ENCODE data around the gene KCNMA1. TPM values are rescaled to one million over a fixed set of nuclear protein-coding genes. Genes with fewer than 3 reads are reported as not detected.

Gene KCNMA1
- total and polyA plus RNA-seq, 7 donors, result 15.3 to 427 (median 256) TPM

GRCh38 chr10:76868098-76868977 lies 769.3 kb downstream of the KCNMA1 start:
- intact Hi-C loops (cut with DNase I), result no loop called here
- Histone ChIP-seq H3K27ac (no peak overlapping the region), H3K9me3 (no peaks in the 10 kb centered on the region), H3K4me1 (peaks cover 0 to 17% (median 0%) of the 10 kb centered on the region in 4 donors), H3K4me3 (no peak overlapping the region), H3K27me3 (no peaks in the 10 kb centered on the region), H3K36me3 (no peaks in the 10 kb centered on the region)
- no peak for DNase-seq
- WGBS, 2 donors, result 72 to 83% methylated on average over 4 of the region's 4 CpGs
- TF ChIP-seq POLR2AphosphoS5 (IDR thresholded peaks at IDR 0.05) (no peak), CTCF (IDR thresholded peaks at IDR 0.05) (no peak), EP300 (IDR thresholded peaks at IDR 0.05) (no peak), POLR2A (IDR thresholded peaks at IDR 0.05) (no peak)

- intact Hi-C loops (cut with DNase I), result no loop called here
- H3K4me1 ChIP-seq, result peaks cover 0 to 17% (median 0%) of the 10 kb centered on the region in 4 donors
- TF ChIP-seq CTCF (IDR thresholded peaks at IDR 0.05) (no peak), EP300 (IDR thresholded peaks at IDR 0.05) (no peak), POLR2AphosphoS5 (IDR thresholded peaks at IDR 0.05) (no peak), POLR2A (IDR thresholded peaks at IDR 0.05) (no peak)
- H3K9me3 ChIP-seq, result no peaks in the 10 kb centered on the region
- no peaks in the 10 kb centered on the region for H3K27me3 ChIP-seq
- no peak overlapping the region for H3K27ac ChIP-seq
- DNase-seq, result no peak
- H3K36me3 ChIP-seq, result no peaks in the 10 kb centered on the region
- no peak overlapping the region for H3K4me3 ChIP-seq
- WGBS, 2 donors, result 90 to 91% methylated on average over 4 of the region's 4 CpGs
These were observed 770.6 kb downstream of the KCNMA1 start for GRCh38 chr10:76866841-76867586.

GRCh38 chr10:76864922-76865321 lies 772.7 kb downstream of the KCNMA1 start:
- 78 to 86% methylated on average over 1 of the region's 1 CpG for WGBS, 2 donors
- DNase-seq, result no peak
- Histone ChIP-seq H3K27ac (no peak overlapping the region), H3K27me3 (no peaks in the 10 kb centered on the region), H3K4me1 (peaks cover 0 to 17% (median 0%) of the 10 kb centered on the region in 4 donors), H3K4me3 (no peak overlapping the region), H3K9me3 (no peaks in the 10 kb centered on the region), H3K36me3 (no peaks in the 10 kb centered on the region)
- intact Hi-C loops (cut with DNase I), result no loop called here
- no peak for TF ChIP-seq POLR2AphosphoS5 (IDR thresholded peaks at IDR 0.05)
- no peak for TF ChIP-seq EP300 (IDR thresholded peaks at IDR 0.05)
- TF ChIP-seq CTCF (IDR thresholded peaks at IDR 0.05), result no peak
- TF ChIP-seq POLR2A (IDR thresholded peaks at IDR 0.05), result no peak

- intact Hi-C loops (cut with DNase I), result no loop called here
- H3K27me3 ChIP-seq, result no peaks in the 10 kb centered on the region
- H3K27ac ChIP-seq, result no peak overlapping the region
- no peaks in the 10 kb centered on the region for H3K4me1 ChIP-seq
- WGBS, 2 donors, result 93 to 95% methylated on average over 1 of the region's 1 CpG
- DNase-seq, result no peak
- TF ChIP-seq CTCF (IDR thresholded peaks at IDR 0.05), result no peak
- no peak for TF ChIP-seq POLR2A (IDR thresholded peaks at IDR 0.05)
- TF ChIP-seq EP300 (IDR thresholded peaks at IDR 0.05), result no peak
- no peak for TF ChIP-seq POLR2AphosphoS5 (IDR thresholded peaks at IDR 0.05)
- no peaks in the 10 kb centered on the region for H3K9me3 ChIP-seq
- no peak overlapping the region for H3K4me3 ChIP-seq
- no peaks in the 10 kb centered on the region for H3K36me3 ChIP-seq
These were observed 778.9 kb downstream of the KCNMA1 start for GRCh38 chr10:76858721-76859120.
